GM23338 (cell line): Measurements from ENCODE around the gene GOLGA6C. TPM values are rescaled to one million over a fixed set of nuclear protein-coding genes. Genes with fewer than 3 reads are reported as not detected.
A peak's percentile ranks its signal among the peaks of the same experiment; 100 is the strongest.

Source experiments
- ATAC-seq: fragments of 200-7000 bp; cut with Tn5 transposase; 3 replicates; pipeline ENCODE4 v1.9.1; 2020
- DNase-seq: peaks from one replicate; pipeline ENCODE4 v3.0.0-alpha.2; 2015; ENCODE audit warnings: low spot score
- H2AFZ ChIP-seq: fragments of 200-600 bp; sonication (generic); 2 replicates; pipeline ENCODE4 v1.8.0; 2016; ENCODE audit warnings: antibody characterized with exemption, mild to moderate bottlenecking, moderate library complexity
- H3F3A ChIP-seq: fragments of 200-600 bp; sonication (generic); replicated peaks from 2 replicates; pipeline ENCODE4 v1.8.0; 2017; ENCODE audit warnings: antibody characterized with exemption, mixed run types, low read depth
- H3K27ac ChIP-seq: fragments of 200-600 bp; sonication (generic); 2 replicates; pipeline ENCODE4 v1.6.1; 2016; ENCODE audit warnings: low read depth
- H3K27me3 ChIP-seq: fragments of 200-600 bp; sonication (generic); 2 replicates; pipeline ENCODE4 v1.8.0; 2016; ENCODE audit warnings: mild to moderate bottlenecking, mixed run types, moderate library complexity; ENCODE audit not compliant: insufficient read depth
- H3K36me3 ChIP-seq: fragments of 200-600 bp; sonication (generic); 2 replicates; pipeline ENCODE4 v1.8.0; 2016; ENCODE audit warnings: mild to moderate bottlenecking; ENCODE audit not compliant: insufficient read depth
- H3K4me1 ChIP-seq: fragments of 200-600 bp; sonication (generic); 2 replicates; pipeline ENCODE4 v1.8.0; 2016; ENCODE audit warnings: mild to moderate bottlenecking, moderate library complexity; ENCODE audit not compliant: insufficient read depth
- H3K4me2 ChIP-seq: fragments of 200-600 bp; sonication (generic); 2 replicates; pipeline ENCODE4 v1.7.1; 2017; ENCODE audit warnings: mixed run types
- H3K4me3 ChIP-seq: fragments of 200-600 bp; sonication (generic); 2 replicates; pipeline ENCODE4 v1.6.1; 2016; ENCODE audit warnings: mixed run types
- H3K79me2 ChIP-seq: fragments of 200-600 bp; sonication (generic); replicated peaks from 2 replicates; pipeline ENCODE4 v1.8.0; 2017; ENCODE audit warnings: mild to moderate bottlenecking; ENCODE audit not compliant: insufficient read depth
- H3K9me2 ChIP-seq: fragments of 200-600 bp; sonication (generic); 2 replicates; pipeline ENCODE4 v1.8.0; 2017; ENCODE audit not compliant: insufficient read depth
- H4K20me1 ChIP-seq: fragments of 200-600 bp; sonication (generic); replicated peaks from 2 replicates; pipeline ENCODE4 v1.8.0; 2017; ENCODE audit warnings: mild to moderate bottlenecking; ENCODE audit not compliant: insufficient read depth
- H3K27ac Mint-ChIP-seq: 2 replicates; pipeline ENCODE4 v1.8.0; 2020; ENCODE audit warnings: inconsistent platforms, mild to moderate bottlenecking, moderate library complexity, mixed read lengths
- H3K27me3 Mint-ChIP-seq: 3 replicates; pipeline ENCODE4 v1.8.0; 2022; ENCODE audit warnings: low read depth, mild to moderate bottlenecking, moderate library complexity, mixed read lengths, inconsistent platforms; ENCODE audit not compliant: insufficient read depth, poor library complexity
- H3K36me3 Mint-ChIP-seq: 3 replicates; pipeline ENCODE4 v1.8.0; 2021; ENCODE audit warnings: low read depth, mild to moderate bottlenecking, inconsistent platforms, moderate library complexity, mixed read lengths
- H3K4me1 Mint-ChIP-seq: 3 replicates; pipeline ENCODE4 v1.8.0; 2020; ENCODE audit warnings: mild to moderate bottlenecking, inconsistent platforms, mixed read lengths
- H3K4me3 Mint-ChIP-seq: 3 replicates; pipeline ENCODE4 v1.8.0; 2021; ENCODE audit warnings: moderate library complexity, mild to moderate bottlenecking, inconsistent platforms, mixed read lengths
- H3K9me3 Mint-ChIP-seq: 3 replicates; pipeline ENCODE4 v1.8.0; 2020; ENCODE audit warnings: moderate library complexity, mild to moderate bottlenecking, inconsistent platforms, mixed read lengths
- CTCF ChIP-seq, 2 experiments: fragments of 200-600 bp in 1 of 2; sonication (generic) in 1 of 2; conservative IDR thresholded peaks; 2 replicates each; pipeline versions ENCODE4 v1.5.1 to v1.6.1; 2016 to 2017; ENCODE audit warnings: antibody characterized with exemption in 2 of 2, low read depth in 2 of 2, mild to moderate bottlenecking in 2 of 2, moderate library complexity in 1 of 2
- EZH2 ChIP-seq: fragments of 200-600 bp; sonication (generic); IDR thresholded peaks from one replicate; pipeline ENCODE4 v1.8.0; 2017; ENCODE audit warnings: antibody characterized with exemption, mild to moderate bottlenecking, low read depth; ENCODE audit not compliant: unreplicated experiment
- EZH2phosphoT487 ChIP-seq: fragments of 200-600 bp; sonication (generic); IDR thresholded peaks from one replicate; pipeline ENCODE4 v1.8.1; 2018; ENCODE audit warnings: antibody characterized with exemption; ENCODE audit not compliant: unreplicated experiment
- REST ChIP-seq: IDR thresholded peaks from one replicate; pipeline ENCODE4 v1.6.1; 2018; ENCODE audit warnings: antibody characterized with exemption; ENCODE audit not compliant: unreplicated experiment
- ZNF114 ChIP-seq: fragments of 250-450 bp; sonication (Bioruptor Pico); IDR thresholded peaks from 2 replicates; pipeline ENCODE4 v1.5.0; 2020; ENCODE audit warnings: mild to moderate bottlenecking, moderate library complexity
- polyA plus RNA-seq: library from polyadenylated mRNA; unstranded; fragments of >200 nt; fragmentation: Nextera tagmentation; extraction: Ambion mirVana; gene quantifications from 2 replicates; pipeline ENCODE4 v1.2.1, GENCODE V29; 2016
- total RNA-seq: library from RNA; depleted of rRNA; stranded (reverse); fragments of >200 nt; shearing (Covaris generic); gene quantifications from 2 replicates; pipeline ENCODE4 v1.2.3, GENCODE V29; 2014

GOLGA6C gene
- total and polyA plus RNA-seq, 2 experiments from 2014 or later: 0.34 to 1.3 TPM

GRCh38 chr15:75306188-75306587 is 48.1 kb downstream of the GOLGA6C start (continued):
- TF ChIP-seq REST: no peak
- no peak for TF ChIP-seq EZH2phosphoT487
- TF ChIP-seq ZNF114 (CRISPR knock-in tag): no peak

- H3K4me3 Mint-ChIP-seq: no peak overlapping the region
- H3K36me3 Mint-ChIP-seq: no peaks in the 10 kb centered on the region
- DNase-seq: peak; percentile 93
- no peaks in the 10 kb centered on the region for H3K27me3 Mint-ChIP-seq
- H3K27ac Mint-ChIP-seq: no peak overlapping the region
- Histone ChIP-seq H4K20me1 (no peaks in the 10 kb centered on the region), H3K4me2 (no peak overlapping the region), H3K4me3 (no peak overlapping the region), H3K79me2 (no peaks in the 10 kb centered on the region), H2AFZ (peak overlapping the region; percentile 77), H3F3A (no peaks in the 10 kb centered on the region), H3K27ac (no peak overlapping the region), H3K36me3 (no peaks in the 10 kb centered on the region), H3K27me3 (no peaks in the 10 kb centered on the region), H3K9me2 (no peaks in the 10 kb centered on the region), H3K4me1 (no peaks in the 10 kb centered on the region)
- ATAC-seq: peak; percentile 100
- H3K4me1 Mint-ChIP-seq: no peaks in the 10 kb centered on the region
- TF ChIP-seq REST (no peak), CTCF (conservative IDR thresholded peaks at IDR 0.05; ENCODE audit: low read depth in 2 of 2) (peak; percentile 80 to 98), EZH2phosphoT487 (no peak), EZH2 (no peak)
- no peaks in the 10 kb centered on the region for H3K9me3 Mint-ChIP-seq
Observed at GRCh38 chr15:75307778-75308390, 49.8 kb downstream of the GOLGA6C start.
